SKM-1 (cell line): ENCODE data around the gene DHRS4L2.
A peak's percentile ranks its signal among the peaks of the same experiment; 100 is the strongest.
"Not testable (repeated sequence)": the region's sequence is repeated elsewhere in the genome, so short reads cannot be mapped to it uniquely, and the experiment has no call there.

Source experiments
- DNase-seq: peaks from one replicate; lab custom pipeline; 2025; ENCODE audit not compliant: unreplicated experiment; lab: John Stamatoyannopoulos, UW

Gene DHRS4L2

GRCh38 chr14:23988607-23989363 is at the start of gene DHRS4L2:
DHRS4L2 (plus strand) TSS chr14:23988929; CDS start chr14:23988948, 19 bp downstream.
- peak; percentile 33 for DNase-seq

GRCh38 chr14:23939607-23940326 is 49.0 kb upstream of the DHRS4L2 start:
- DNase-seq, result no peak

GRCh38 chr14:23941230-23941629 is 47.5 kb upstream of the DHRS4L2 start:
- no peak for DNase-seq

- no peak for DNase-seq
These were observed 47.1 kb upstream of the DHRS4L2 start for GRCh38 chr14:23941669-23942068.

- no peak for DNase-seq
These were observed 46.1 kb upstream of the DHRS4L2 start for GRCh38 chr14:23942587-23942986.

GRCh38 chr14:23949069-23949468 is 39.7 kb upstream of the DHRS4L2 start:
- DNase-seq, result not testable (repeated sequence)

- DNase-seq, result no peak
These were observed 38.2 kb upstream of the DHRS4L2 start for GRCh38 chr14:23950411-23951135.

GRCh38 chr14:23951136-23951466 is 37.6 kb upstream of the DHRS4L2 start:
- not testable (repeated sequence) for DNase-seq

- DNase-seq, result no peak
These were observed 37.0 kb upstream of the DHRS4L2 start for GRCh38 chr14:23951590-23952201.

GRCh38 chr14:23953116-23953463 is 35.6 kb upstream of the DHRS4L2 start:
- DNase-seq, result not testable (repeated sequence)

GRCh38 chr14:23953464-23954278 is 35.1 kb upstream of the DHRS4L2 start, which contains the start of gene DHRS4:
DHRS4 (plus strand) TSS chr14:23953770; CDS start chr14:23953789, 19 bp downstream.
- DNase-seq, result peak; percentile 15

- not testable (repeated sequence) for DNase-seq
These were observed 34.5 kb upstream of the DHRS4L2 start for GRCh38 chr14:23954279-23954614.

GRCh38 chr14:23954965-23955364 is 33.8 kb upstream of the DHRS4L2 start:
- not testable (repeated sequence) for DNase-seq

- not testable (repeated sequence) for DNase-seq
These were observed 32.9 kb upstream of the DHRS4L2 start for GRCh38 chr14:23955811-23956210.

- not testable (repeated sequence) for DNase-seq
These were observed 30.7 kb upstream of the DHRS4L2 start for GRCh38 chr14:23957913-23958569.

- not testable (repeated sequence) for DNase-seq
These were observed 27.8 kb upstream of the DHRS4L2 start for GRCh38 chr14:23960899-23961298.

- DNase-seq, result not testable (repeated sequence)
These were observed 27.0 kb upstream of the DHRS4L2 start for GRCh38 chr14:23961704-23962103.

- DNase-seq, result not testable (repeated sequence)
These were observed 19.6 kb upstream of the DHRS4L2 start for GRCh38 chr14:23969130-23969480.

- not testable (repeated sequence) for DNase-seq
These were observed 19.0 kb upstream of the DHRS4L2 start for GRCh38 chr14:23969481-23970282.
